KG1 (cell line): ENCODE results near the gene TNIP3.
"Not testable (repeated sequence)": the region's sequence is repeated elsewhere in the genome, so short reads cannot be mapped to it uniquely, and the experiment has no call there.

Source experiments
- DNase-seq: peaks from one replicate; lab custom pipeline; 2025; lab: John Stamatoyannopoulos, UW

Gene TNIP3

GRCh38 chr4:121177246-121178137 lies 13.4 kb upstream of the TNIP3 start:
- no peak for DNase-seq

- DNase-seq: no peak
These were observed 12.2 kb upstream of the TNIP3 start for GRCh38 chr4:121176082-121176934.

- DNase-seq: not testable (repeated sequence)
These were observed 7.4 kb upstream of the TNIP3 start for GRCh38 chr4:121171477-121171876.

GRCh38 chr4:121168446-121169281 lies 4.5 kb upstream of the TNIP3 start:
- no peak for DNase-seq

- no peak for DNase-seq
These were observed 2.9 kb upstream of the TNIP3 start for GRCh38 chr4:121166976-121167375.

- no peak for DNase-seq
These were observed 1.1 kb upstream of the TNIP3 start for GRCh38 chr4:121165206-121165605.

GRCh38 chr4:121156822-121157769 lies 7.0 kb downstream of the TNIP3 start:
- no peak for DNase-seq

- no peak for DNase-seq
These were observed 8.2 kb downstream of the TNIP3 start for GRCh38 chr4:121155893-121156292.

- DNase-seq: no peak
These were observed 10.0 kb downstream of the TNIP3 start for GRCh38 chr4:121154103-121154515.

GRCh38 chr4:121151942-121152341 lies 12.2 kb downstream of the TNIP3 start:
- DNase-seq: no peak

GRCh38 chr4:121150486-121150885 lies 13.6 kb downstream of the TNIP3 start:
- DNase-seq: no peak

- no peak for DNase-seq
These were observed 14.1 kb downstream of the TNIP3 start for GRCh38 chr4:121150003-121150402.

- no peak for DNase-seq
These were observed 15.5 kb downstream of the TNIP3 start for GRCh38 chr4:121148621-121149020.

- no peak for DNase-seq
These were observed 16.1 kb downstream of the TNIP3 start for GRCh38 chr4:121148000-121148399.

- no peak for DNase-seq
These were observed 17.6 kb downstream of the TNIP3 start for GRCh38 chr4:121146530-121146929.

GRCh38 chr4:121145430-121145829 lies 18.7 kb downstream of the TNIP3 start:
- DNase-seq: no peak

GRCh38 chr4:121144021-121144420 lies 20.1 kb downstream of the TNIP3 start:
- DNase-seq: no peak

GRCh38 chr4:121143131-121143530 lies 21.0 kb downstream of the TNIP3 start:
- DNase-seq: no peak

- DNase-seq: no peak
These were observed 23.2 kb downstream of the TNIP3 start for GRCh38 chr4:121140716-121141460.
